Head of caudate nucleus (tissue), 42 donors: Measurements from ENCODE around the gene ENTPD6.
A peak's percentile ranks its signal among the peaks of the same experiment; 100 is the strongest.

ENCODE experiments used
- DNase-seq, 42 donors: peaks; one replicate each; pipeline versions ENCODE4 v3.0.0 to v3.0.0-alpha.2; 2020 to 2021; ENCODE audit warnings: mixed read lengths in 7 of 42
- intact Hi-C: fragments of 100-400 bp; cut with DNase I; formaldehyde crosslinking; loops from one replicate; pipeline ENCODE4 v1.15.0; 2022

Gene ENTPD6

DNA sequence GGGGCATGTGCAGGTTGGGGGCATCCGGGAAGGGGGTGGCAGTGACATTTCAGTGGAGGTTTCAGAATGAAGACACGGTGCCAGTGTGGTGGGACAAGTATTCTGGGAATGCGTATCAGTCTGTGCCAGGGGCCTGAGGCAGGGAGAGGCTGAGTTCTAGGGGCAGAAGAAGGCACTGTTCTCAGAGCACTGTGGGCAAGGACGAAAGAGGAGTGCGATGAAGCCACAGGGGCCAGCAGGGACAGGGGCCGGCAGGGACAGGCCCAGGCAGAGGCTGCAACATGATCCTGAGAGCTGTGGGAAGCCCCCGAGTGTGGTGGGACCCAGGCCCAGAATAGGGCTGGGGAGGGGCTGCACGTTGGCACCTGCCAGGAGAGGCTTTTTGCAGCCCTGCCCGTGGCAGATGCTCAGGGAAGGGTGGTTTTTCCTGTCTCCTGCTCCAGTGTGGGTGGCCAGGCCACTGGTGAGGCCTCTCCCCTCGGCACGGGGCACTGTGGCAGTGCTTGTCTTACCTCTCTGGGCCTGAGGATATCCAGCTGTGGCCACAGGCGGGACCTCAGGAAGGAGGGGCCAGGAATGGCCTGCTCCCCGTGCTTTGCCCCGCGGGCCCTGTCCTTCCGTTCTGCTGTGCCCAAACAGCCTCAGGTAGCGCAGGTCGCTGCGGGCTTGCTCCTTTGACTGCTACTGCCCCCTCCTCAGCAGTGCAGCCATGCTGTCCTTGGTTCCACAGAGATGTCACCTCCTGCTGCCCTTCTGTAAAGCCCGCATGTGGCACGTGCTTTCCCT lies 10.0 kb downstream of the ENTPD6 start:
- intact Hi-C loops = no loop called here
- DNase-seq = peak in 2 of 42 donors; percentile 22 to 42

DNA sequence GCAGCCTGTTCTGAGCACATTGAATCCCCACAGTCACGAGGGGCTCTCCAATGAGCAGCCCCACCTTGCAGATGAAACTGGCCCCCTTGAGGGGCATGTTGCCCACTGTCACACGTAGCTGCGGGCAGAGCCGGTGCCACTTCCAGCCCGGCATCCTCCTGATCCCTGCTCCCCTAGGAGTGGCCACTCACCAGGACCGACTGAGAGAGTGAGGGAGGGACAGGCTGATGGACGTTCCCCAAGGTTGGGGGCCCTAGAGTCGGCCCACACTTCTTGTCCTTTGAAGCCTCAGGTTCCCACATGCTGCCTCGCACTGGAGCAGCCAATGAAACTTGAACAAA lies 10.5 kb downstream of the ENTPD6 start:
- intact Hi-C loops = no loop called here
- peak in 1 of 42 donors; percentile 34 for DNase-seq

DNA sequence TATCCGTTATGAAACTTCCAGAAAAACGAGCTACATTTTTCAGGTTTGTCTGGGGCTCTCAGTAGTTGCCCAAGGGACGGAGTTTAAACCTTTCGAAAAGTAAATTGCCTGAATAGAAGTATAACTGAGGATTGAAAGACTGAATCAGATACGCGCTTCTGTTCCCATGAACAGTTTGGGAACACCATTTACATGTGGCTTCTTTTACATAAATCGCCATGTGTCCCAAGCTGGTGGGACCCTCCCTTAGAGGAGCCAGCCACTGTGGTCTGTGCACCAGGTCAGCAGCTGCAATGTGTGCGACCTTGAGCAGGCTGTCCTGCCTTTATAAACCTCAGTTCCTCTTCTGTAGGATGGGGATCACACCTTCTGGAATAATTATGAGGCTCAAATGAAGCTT lies 11.0 kb downstream of the ENTPD6 start:
- intact Hi-C loops = no loop called here
- peak in 1 of 42 donors; percentile 16 for DNase-seq

DNA sequence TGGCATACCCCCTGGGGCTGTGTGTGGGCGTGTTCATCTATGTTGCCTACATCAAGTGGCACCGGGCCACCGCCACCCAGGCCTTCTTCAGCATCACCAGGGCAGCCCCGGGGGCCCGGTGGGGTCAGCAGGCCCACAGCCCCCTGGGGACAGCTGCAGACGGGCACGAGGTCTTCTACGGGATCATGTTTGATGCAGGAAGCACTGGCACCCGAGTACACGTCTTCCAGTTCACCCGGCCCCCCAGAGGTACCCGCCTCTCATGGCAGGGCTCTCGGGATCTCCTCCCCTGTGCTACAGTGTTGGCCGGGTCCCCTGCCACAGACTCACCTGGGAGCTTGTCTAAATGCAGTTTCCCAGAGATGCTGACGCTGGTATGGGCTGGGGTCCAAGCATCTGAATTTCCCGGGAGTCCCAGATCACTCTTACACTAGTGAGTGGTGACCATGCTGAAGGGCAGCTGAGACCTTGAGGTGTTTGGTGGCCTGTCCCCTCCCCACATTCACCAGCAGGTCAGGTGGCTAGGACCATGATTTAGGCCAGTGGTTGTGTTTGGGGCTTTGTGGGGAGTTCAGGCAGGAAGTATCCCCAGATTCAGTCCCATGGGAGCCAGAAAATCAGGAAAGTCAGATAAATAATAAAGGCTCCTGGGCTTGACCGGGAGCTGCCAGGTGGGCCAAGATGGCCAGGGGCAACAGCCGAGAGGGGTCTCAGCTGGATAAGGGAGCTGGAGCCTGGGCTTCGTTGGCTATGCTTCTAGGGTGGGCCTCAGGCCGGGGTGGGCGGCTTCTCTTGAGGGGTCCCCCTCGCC lies 11.8 kb downstream of the ENTPD6 start:
- intact Hi-C loops = no loop called here
- DNase-seq = peak in 2 of 42 donors; percentile 16 to 37

DNA sequence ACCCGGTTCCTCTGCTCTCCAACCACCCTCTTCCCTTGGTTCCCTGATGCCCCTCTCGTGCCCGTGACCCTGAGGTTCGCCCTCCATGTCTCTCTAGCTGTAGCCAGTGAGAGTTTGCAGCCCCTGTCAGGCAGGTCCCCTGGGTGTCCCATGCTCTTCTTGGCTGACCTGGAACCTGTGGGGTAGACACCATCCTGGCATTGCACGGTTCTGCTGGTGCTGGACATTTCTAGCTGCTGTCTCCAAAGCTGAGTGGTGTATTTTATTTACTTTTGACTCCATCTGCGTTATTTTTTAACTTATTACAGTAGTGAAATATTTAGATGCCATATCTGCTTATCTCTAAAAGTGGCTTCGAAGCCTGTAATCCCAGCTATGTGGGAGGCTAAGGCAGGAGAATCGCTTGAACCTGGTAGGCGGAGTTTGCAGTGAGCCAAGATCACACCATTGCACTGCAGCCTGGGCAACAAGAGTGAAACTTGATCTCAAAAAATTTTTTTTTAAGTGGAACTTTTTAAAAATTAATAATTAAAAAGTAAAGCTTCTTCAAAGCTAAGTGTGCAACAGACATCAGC lies 12.5 kb downstream of the ENTPD6 start:
- peak in 2 of 42 donors; percentile 37 for DNase-seq
- intact Hi-C loops = no loop called here

DNA sequence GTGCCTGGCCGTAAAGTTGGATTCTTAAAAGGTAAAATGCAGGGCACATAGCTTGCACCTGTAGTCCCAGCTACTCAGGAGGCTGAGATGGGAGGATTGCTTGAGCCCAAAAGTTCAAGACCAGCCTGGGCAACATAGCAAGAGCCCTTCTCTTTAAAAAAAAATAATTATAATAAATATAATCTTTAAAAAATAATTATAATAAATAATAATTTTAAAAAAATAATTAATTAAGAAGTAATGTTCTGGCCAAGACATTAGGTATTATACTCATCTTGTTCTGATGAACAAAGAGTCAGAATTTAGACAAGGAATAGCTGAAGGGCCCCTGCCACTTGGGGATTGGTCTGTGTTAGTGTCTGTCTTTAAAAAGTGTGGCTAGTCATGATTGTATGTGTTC lies 13.9 kb downstream of the ENTPD6 start:
- DNase-seq = no peak
- intact Hi-C loops = no loop called here

DNA sequence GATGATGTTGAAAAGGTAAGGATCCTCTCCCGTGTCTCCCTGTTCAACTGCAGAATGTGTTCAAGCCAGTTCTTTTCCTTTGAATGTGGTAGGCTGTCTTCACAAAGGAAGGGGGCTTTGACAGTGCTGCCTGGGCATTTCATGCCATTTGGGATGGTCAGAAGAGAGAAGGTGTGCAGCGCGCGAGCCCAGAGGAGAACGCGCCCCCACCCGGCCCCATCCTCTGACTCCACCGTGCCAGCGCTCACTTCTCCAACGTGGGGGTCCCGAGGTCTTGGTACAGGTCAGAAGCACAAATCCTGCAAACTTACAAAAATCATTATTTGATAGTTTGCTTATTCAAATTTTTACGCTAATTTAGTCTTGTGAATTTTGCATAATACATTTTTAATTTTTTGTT lies 14.4 kb downstream of the ENTPD6 start:
- DNase-seq = peak in 1 of 42 donors; percentile 12
- intact Hi-C loops = no loop called here

DNA sequence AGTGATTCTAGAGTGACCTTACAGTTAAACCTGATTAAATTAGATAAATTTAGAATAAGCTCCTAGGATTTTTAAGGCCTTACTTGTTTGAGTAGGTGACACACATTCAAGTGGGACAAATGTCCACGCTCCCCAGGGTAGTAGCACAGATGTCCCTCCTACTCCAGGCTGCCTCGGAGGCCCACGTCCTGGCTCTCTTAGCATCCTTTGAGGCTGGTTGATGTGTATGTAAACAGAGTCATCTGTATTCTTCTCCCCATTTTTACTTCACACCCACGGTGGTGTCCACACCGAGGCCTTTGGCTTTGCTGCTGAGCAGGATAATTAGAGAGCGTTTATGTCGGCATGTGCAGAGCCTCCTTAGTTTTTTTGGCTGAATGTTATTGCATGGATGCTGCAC lies 15.8 kb downstream of the ENTPD6 start:
- no peak for DNase-seq
- intact Hi-C loops = no loop called here

DNA sequence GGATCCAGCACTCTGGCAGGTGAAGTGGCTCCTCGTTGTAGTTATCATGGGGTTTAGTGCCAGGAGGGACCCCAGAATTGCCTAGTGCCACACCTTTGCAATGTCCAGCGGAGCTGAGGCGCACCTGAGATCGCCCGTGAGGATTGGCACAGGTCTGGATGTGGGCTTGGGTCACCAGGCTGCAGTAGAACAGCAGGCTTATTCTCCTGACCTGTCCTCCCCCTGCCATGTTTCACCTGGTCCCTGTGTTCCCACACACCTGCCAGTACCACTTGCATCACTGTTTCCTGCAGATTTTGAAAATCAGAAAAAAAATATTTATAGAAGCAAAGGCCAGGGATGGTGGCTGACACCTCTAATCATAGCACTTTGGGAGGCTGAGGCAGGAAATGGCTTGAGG lies 16.7 kb downstream of the ENTPD6 start:
- intact Hi-C loops = no loop called here
- peak in 1 of 42 donors; percentile 9 for DNase-seq

DNA sequence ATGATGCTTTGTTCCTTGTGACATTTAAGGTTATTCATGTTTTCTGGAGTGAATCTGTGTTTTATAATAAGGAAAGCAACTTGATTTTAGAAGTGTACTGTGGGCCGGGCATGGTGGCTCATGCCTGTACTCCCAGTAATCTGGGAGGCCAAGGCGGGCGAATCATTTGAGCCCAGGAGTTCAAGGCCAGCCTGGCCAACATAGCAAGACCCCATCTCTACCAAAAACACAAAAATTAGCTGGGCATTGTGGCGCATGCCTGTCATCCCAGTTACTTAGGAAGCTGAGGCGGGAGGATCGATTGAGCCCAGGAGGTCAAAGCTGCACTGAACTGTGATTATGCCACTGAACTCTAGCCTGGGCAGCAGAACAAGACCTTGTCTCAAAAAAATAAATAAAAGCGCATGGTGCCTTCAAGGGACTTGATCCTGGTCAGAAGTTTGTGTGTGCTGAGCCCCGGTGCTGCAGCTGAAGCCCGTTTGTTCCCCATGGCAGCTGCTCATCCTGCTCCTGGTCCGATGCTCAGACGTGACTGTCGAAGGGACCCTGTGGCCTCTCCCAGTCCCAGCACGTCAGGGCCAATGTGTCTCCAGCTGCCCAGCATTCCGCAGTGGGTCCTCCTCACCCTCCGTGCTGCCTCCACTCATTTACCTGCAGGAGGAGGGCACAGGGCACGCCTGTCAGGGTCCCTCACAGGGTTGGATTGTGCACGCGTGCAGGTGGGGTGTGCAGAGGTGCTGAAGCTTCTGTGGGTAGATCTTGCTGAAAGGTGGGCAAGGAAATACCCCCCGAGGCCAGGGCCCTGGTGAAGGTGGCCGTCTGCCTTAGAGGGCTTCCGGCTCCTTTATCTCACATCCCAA lies 18.3 kb downstream of the ENTPD6 start:
- DNase-seq = no peak
- intact Hi-C loops = no loop called here

DNA sequence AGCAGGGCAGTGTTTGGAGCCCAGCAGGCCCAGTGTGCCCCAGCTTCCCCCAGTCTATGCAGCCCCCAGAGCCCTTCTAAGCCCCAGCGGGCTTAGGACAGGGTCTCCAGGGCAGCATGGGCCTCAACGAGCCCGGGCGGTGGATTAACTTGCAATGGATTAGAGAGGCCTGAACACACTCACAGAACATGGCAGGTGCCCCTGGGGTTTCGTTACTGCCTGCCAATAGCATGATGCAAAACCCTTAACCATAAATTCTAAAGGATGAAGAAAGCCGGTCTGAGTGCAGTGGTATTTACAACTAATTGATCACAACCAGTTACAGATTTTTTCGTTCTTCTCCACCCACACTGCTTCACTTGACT lies 18.9 kb downstream of the ENTPD6 start:
- intact Hi-C loops = no loop called here
- DNase-seq = no peak

DNA sequence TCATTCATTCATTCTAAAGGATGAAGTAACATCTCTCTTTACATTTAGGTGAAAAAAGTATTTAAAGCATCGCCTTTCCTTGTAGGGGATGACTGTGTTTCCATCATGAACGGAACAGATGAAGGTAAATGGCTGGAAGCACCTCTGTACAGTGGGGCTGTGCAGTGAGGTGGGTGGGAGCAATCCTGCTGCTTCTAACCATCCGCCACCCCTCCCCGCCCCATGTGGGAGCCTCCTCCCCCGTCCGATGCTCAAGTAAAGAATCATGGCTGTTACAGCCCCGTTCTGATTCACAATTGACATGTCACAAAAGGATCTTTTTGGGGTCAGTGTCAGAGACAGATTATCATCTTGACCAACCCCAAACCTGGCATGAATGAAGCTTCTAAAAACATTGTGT lies 19.3 kb downstream of the ENTPD6 start:
- intact Hi-C loops = no loop called here
- DNase-seq = peak in 35 of 42 donors; percentile 20 to 87 (median 62)

DNA sequence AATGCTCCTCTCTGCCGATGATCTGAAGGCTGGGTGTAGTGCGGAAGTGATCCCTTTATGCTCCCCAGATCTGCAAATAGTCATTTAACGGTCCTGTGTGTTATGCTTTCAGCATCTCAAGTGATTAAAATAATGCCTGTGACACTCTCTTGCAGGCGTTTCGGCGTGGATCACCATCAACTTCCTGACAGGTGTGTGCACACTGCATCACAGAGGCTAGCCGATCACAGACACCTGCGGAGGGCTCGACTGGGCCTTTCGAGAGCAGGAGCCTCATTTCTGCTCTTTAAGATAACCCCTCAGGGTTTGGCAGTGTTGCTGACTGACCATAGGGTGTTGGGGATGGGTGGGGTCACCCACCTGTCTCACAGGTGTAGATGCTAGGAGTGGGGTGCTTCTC lies 20.0 kb downstream of the ENTPD6 start:
- no peak for DNase-seq
- intact Hi-C loops = no loop called here

DNA sequence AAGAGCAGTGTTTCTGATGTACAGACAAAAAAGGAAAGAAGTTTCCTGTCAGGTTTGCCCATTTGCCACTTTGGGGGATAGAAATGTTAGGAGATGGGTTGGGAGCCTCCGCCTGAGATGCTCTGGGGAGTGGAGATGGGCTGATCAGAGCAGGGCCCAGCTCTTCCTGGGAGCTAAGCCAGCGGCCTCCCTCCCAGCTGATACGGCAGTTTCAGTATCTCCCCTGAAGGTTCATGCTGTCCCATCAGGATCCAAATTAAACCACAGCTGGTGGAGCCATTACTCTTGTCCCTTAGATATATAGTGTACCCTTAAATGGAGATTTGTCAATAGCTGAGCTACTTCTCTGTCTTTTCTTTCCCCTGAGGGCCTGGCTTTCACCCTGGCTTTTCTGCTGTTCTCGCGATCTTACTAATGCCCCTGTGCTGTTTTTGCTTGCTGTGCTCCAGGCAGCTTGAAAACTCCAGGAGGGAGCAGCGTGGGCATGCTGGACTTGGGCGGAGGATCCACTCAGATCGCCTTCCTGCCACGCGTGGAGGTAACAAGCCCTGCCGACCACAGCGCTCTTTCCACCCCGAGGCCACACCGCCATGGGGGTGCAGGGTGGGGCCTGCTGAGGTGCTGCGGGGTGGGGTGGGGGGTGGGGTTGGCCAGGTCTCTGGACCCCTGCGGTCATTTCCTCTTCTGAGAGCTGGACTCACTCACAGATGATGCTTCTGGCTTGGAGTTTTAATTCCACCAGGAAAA lies 20.9 kb downstream of the ENTPD6 start:
- peak in 1 of 42 donors; percentile 4 for DNase-seq
- intact Hi-C loops = no loop called here

DNA sequence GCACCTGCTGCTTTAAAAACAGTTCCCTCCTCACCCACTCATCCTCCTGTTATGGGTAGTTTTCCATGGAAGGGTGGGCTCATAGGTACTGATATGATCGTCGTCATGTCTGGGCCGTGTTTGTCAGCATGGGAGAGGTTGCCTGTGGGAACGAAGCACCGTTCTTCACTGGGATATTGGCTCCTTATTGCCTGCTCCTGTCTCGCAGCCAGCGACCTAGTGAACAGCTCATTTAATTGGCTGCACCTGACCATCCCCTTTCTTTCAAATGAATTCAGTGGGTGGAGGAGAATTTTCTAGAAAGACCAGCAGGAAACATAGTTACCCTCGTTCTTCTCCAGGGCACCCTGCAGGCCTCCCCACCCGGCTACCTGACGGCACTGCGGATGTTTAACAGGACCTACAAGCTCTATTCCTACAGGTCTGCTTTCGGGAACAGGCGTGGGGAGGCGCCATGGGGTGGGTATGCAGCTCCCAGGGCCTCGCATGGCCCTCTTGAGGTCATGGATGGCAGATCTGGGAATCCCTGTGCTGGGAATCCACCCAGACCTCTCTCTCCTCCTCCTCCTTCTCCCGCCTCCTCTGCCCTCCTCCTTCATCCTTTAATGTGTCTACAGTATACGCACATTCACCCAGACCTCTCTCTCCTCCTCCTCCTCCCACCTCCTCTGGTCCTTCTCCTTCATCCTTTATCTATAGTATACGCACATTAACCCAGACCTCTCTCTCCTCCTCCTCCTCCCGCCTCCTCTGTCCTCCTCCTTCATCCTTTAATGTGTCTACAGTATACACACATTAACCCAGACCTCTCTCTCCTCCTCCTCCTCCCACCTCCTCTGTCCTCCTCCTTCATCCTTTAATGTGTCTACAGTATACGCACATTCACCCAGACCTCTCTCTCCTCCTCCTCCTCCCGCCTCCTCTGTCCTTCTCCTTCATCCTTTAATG lies 21.9 kb downstream of the ENTPD6 start:
- no peak for DNase-seq
- intact Hi-C loops = no loop called here

DNA sequence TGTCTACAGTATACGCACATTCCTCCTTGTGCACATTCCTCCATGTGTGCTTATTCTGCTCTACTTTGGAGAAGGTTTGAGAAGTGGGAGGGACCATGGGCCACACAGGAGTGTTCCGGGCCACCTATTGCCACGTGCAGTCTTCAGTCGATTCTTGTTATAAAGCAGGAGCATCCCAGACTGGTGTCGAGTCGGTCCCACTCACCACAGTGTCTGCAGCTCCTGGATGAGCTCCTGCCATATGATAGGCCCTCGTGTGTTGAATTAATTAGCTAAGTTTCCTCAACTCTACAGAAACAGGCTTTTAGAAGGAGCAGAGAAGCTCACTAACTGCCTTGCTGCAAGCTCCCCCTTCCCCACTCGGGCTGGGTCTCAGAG lies 22.6 kb downstream of the ENTPD6 start:
- peak in 2 of 42 donors; percentile 38 to 51 for DNase-seq
- intact Hi-C loops = no loop called here

DNA sequence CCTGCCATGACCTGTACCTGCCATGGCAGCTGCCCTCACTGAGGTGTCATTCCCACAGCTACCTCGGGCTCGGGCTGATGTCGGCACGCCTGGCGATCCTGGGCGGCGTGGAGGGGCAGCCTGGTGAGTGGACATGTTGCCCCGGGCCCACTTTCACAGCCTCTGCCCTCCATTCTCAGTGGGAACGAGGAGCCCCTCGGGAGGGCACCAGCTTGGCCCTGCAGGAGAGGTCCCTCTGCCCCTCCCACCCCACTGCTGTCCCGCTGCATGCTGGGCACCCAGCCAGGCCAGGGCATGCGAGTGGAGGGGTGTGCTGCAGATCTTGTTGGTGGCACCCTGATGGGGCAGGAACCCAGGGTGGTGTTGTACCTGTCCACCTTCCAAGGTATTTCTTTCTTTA lies 23.0 kb downstream of the ENTPD6 start:
- intact Hi-C loops = no loop called here

DNA sequence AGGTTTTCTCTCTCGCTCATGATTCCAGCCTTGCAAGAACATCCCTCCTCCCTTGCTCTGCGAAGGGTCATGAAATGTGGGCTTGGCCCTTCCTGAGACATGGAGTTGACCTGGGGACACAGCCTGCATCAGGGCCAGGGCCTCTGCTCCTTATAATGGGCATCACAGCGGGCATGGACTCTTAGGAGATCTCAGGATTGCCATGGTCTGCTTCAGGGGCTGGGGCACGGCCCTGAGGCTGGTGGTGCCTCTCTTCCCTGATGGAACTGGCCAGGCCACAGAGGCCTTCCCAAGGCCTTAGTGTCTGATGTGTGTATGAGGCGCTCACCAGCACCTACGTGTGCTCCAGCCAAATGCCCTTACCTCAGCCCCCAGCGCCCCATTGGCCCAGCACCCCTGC lies 23.9 kb downstream of the ENTPD6 start:
- intact Hi-C loops = no loop called here

More for the DNA sequence above, 23.0 kb downstream of the ENTPD6 start:
- DNase-seq = no peak

More for the DNA sequence above, 23.9 kb downstream of the ENTPD6 start:
- DNase-seq = no peak
